ENCODE data around the gene DGKI.

GRCh38 chr7:137873524-137873923, 26.8 kb upstream of the DGKI start:
- TF ChIP-seq, protein P1, sequence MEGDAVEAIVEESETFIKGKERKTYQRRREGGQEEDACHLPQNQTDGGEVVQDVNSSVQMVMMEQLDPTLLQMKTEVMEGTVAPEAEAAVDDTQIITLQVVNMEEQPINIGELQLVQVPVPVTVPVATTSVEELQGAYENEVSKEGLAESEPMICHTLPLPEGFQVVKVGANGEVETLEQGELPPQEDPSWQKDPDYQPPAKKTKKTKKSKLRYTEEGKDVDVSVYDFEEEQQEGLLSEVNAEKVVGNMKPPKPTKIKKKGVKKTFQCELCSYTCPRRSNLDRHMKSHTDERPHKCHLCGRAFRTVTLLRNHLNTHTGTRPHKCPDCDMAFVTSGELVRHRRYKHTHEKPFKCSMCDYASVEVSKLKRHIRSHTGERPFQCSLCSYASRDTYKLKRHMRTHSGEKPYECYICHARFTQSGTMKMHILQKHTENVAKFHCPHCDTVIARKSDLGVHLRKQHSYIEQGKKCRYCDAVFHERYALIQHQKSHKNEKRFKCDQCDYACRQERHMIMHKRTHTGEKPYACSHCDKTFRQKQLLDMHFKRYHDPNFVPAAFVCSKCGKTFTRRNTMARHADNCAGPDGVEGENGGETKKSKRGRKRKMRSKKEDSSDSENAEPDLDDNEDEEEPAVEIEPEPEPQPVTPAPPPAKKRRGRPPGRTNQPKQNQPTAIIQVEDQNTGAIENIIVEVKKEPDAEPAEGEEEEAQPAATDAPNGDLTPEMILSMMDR (conservative IDR thresholded peaks at IDR 0.05 in 1 of 2, IDR thresholded peaks at IDR 0.05 in 1 of 2; ENCODE audit: low read depth in 1 of 2, low read length in 2 of 2) = no peak
- TF ChIP-seq EZH2 (IDR thresholded peaks at IDR 0.05; ENCODE audit: low read length, missing control alignments) = no peak
